Measurements from ENCODE around the gene YEATS2. TPM values are rescaled to one million over a fixed set of nuclear protein-coding genes. Genes with fewer than 3 reads are reported as not detected.
"Not testable (repeated sequence)": the region's sequence is repeated elsewhere in the genome, so short reads cannot be mapped to it uniquely, and the experiment has no call there.

The YEATS2 gene
- total RNA-seq, 4 donors from 2014 or later = 26.7 to 45.0 (median 27.8) TPM

DNA sequence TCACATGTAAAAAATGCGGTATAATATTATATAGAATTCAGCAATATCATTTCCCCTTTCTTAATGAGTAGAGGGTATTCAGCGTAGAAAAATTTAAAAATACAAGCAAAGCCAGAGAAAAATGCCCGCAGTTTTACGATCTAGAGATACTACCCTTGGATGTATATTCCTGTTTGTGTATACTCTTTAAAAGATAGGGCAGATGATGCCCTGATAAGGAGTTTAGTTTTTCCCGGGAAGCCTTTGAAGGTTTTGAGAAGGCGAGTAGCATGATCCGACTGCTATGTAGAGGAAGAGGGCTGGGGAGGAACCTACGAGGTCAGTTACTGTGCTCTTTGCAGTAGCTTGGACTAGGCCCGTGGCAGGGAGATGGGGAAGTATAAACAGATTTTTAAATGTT lies 1.2 kb downstream of the YEATS2 start:
- no peaks in the 10 kb centered on the region for H3K9me3 ChIP-seq
- DNase-seq (ENCODE audit: low spot score in 2 of 2) = peak in 1 of 2 donors; percentile 14
- peaks cover 0 to 4% (median 0%) of the 10 kb centered on the region in 3 donors for H3K36me3 ChIP-seq
- H3K4me3 ChIP-seq = peak overlapping the region; percentile 57 to 99 (median 94)
- peak overlapping the region; percentile 95 to 98 (median 95) for H3K27ac ChIP-seq
- TF ChIP-seq EP300 (IDR thresholded peaks at IDR 0.05) = no peak
- 2 to 3% methylated on average over 9 of the region's 9 CpGs for WGBS, 2 donors
- no peaks in the 10 kb centered on the region for H3K27me3 ChIP-seq
- H3K4me1 ChIP-seq = peaks cover 0 to 33% (median 9%) of the 10 kb centered on the region in 4 donors

DNA sequence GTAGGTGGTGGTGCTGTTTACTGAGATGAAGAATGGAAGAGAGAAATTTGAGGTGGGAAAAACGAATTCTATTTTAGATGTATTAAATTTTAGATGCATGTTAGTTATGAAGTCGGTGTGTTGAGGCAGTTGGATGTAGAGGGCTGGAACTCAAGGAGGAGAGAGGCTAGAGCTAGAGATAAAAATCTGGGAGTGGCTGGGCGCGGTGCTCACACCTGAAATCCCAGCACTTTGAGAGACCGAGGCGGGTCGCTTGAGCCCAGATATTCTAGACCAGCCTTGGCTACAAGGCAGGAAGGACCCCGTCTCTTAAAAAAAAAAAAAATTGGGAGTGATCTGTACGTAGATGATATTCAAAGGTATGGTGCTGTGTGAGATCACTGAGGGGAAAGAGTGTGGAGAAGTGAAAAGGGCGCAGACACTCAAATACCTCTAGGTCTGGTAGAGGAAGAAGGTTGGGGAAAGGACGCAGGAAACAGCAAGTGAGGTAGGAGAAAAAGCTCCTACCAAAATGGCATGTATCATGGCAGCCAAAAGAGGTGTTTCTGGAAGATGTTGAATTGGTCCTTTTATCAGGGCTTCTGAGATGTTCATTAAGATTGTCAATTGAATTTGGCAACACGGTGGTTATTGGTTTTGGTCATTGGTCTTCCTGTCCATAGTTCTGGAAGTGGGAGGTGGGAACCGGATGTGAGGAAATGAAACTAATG lies 1.8 kb downstream of the YEATS2 start:
- no peak for DNase-seq (ENCODE audit: low spot score in 2 of 2)
- TF ChIP-seq EP300 (IDR thresholded peaks at IDR 0.05) = no peak
- Histone ChIP-seq H3K4me1 (peaks cover 0 to 33% (median 9%) of the 10 kb centered on the region in 4 donors), H3K27me3 (no peaks in the 10 kb centered on the region), H3K36me3 (peaks cover 0 to 4% (median 0%) of the 10 kb centered on the region in 3 donors), H3K4me3 (peak overlapping the region in 3 of 4 donors; percentile 57 to 99 (median 96)), H3K27ac (peak overlapping the region; percentile 95 to 98 (median 95)), H3K9me3 (no peaks in the 10 kb centered on the region)
- 49 to 54% methylated on average over 13 of the region's 13 CpGs for WGBS, 2 donors

DNA sequence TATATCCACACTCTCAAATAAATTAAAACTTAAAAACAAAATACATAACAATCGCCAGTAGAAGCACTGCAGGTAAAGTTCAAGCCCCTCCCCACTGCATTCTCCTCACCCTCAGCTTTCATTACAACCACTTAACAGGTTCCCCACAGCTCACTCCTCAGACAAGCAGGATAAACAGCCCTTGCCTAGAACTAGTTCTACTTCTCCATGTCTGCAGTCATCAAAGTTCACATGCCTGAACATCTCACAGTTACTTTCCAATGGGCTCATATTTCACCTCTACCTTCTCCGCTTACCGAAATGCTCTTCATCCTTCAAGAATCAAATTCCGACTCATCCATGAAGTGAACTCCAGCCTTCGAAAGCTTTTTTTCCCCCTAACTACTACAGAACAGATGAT lies 4.1 kb downstream of the YEATS2 start:
- no peak for DNase-seq (ENCODE audit: low spot score in 2 of 2)
- 95% methylated on average over 5 of the region's 5 CpGs for WGBS, 2 donors
- Histone ChIP-seq H3K4me1 (peaks cover 0 to 33% (median 9%) of the 10 kb centered on the region in 4 donors), H3K27me3 (no peaks in the 10 kb centered on the region), H3K36me3 (peaks cover 0 to 4% (median 0%) of the 10 kb centered on the region in 3 donors), H3K27ac (no peak overlapping the region), H3K9me3 (no peaks in the 10 kb centered on the region), H3K4me3 (no peak overlapping the region)
- TF ChIP-seq EP300 (IDR thresholded peaks at IDR 0.05) = no peak
- no peak for TF ChIP-seq POLR2A (IDR thresholded peaks at IDR 0.05)
- TF ChIP-seq, protein P1, sequence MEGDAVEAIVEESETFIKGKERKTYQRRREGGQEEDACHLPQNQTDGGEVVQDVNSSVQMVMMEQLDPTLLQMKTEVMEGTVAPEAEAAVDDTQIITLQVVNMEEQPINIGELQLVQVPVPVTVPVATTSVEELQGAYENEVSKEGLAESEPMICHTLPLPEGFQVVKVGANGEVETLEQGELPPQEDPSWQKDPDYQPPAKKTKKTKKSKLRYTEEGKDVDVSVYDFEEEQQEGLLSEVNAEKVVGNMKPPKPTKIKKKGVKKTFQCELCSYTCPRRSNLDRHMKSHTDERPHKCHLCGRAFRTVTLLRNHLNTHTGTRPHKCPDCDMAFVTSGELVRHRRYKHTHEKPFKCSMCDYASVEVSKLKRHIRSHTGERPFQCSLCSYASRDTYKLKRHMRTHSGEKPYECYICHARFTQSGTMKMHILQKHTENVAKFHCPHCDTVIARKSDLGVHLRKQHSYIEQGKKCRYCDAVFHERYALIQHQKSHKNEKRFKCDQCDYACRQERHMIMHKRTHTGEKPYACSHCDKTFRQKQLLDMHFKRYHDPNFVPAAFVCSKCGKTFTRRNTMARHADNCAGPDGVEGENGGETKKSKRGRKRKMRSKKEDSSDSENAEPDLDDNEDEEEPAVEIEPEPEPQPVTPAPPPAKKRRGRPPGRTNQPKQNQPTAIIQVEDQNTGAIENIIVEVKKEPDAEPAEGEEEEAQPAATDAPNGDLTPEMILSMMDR (IDR thresholded peaks at IDR 0.05) = no peak

DNA sequence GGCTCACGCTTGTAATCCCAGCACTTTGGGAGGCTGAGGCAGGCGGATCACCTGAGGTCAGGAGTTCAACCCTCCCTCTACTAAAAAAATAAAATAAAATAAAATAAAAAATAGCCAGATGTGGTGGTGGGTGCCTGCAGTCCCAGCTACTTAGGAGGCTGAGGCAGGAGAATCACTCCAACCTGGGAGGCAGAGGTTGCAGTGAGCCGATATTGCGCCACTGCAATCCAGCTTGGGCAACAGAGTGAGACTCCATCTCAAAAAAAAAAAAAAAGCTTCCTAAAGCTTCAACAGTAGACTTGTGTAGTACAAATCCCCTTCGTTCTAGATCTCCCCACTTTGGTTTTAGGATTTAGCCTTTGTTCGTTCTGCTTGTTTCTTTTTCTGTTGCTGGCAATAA lies 6.3 kb downstream of the YEATS2 start:
- not testable (repeated sequence) for H3K36me3 ChIP-seq; DNase-seq (ENCODE audit: low spot score in 2 of 2); H3K27me3 ChIP-seq; H3K4me3 ChIP-seq; H3K27ac ChIP-seq; H3K9me3 ChIP-seq
- H3K4me1 ChIP-seq = peaks cover 0 to 25% (median 7%) of the 10 kb centered on the region in 4 donors
- WGBS, 2 donors = 86 to 89% methylated on average over 6 of the region's 6 CpGs

DNA sequence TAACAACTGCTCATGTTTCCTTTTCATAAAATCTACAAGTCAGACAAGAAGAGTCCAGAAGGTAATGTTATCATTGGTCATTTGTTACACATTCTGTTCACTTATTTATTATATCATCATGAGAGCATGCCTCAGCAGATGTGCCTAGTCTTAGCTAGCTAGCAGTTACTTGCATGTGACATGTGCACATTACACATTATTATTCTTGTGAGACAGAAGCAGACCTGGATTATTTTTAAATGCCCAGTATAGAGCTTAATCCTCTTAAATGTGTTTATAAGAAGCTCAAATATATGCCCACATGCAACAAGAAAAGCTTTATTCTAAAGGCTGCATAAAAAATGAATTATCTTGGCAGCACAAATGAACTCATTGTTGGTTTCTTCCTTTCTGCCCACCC lies 12.6 kb downstream of the YEATS2 start:
- Histone ChIP-seq H3K4me3 (no peak overlapping the region), H3K4me1 (peaks cover 0 to 42% (median 8%) of the 10 kb centered on the region in 4 donors), H3K9me3 (no peaks in the 10 kb centered on the region), H3K36me3 (peaks cover 0 to 4% (median 0%) of the 10 kb centered on the region in 3 donors), H3K27ac (peak overlapping the region in 2 of 4 donors; percentile 11 to 17), H3K27me3 (no peaks in the 10 kb centered on the region)
- DNase-seq (ENCODE audit: low spot score in 2 of 2) = no peak
- no peak for TF ChIP-seq POLR2A (IDR thresholded peaks at IDR 0.05)
- no peak for TF ChIP-seq EP300 (IDR thresholded peaks at IDR 0.05)
- TF ChIP-seq, protein P1 (IDR thresholded peaks at IDR 0.05) = no peak

DNA sequence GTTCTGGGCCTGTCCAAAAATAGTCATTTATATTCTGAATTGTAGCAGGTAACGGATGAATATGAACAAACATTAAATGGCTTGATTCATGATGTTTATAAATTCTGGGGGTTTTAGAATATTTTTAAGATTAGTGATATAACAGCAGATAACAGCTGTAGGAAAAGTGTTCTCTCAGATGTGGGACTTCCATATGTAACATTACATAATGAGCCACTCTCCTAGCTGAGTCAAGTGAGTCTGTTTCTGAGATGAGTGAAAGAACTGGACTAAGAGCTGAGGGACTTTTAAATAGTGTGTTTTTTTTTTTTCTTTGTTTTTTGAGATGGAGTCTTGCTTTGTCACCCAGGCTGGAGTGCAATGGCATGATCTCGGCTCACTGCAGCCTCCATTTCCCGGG lies 13.9 kb downstream of the YEATS2 start:
- TF ChIP-seq, protein P1 (IDR thresholded peaks at IDR 0.05) = no peak
- TF ChIP-seq POLR2A (IDR thresholded peaks at IDR 0.05) (no peak), EP300 (IDR thresholded peaks at IDR 0.05) (no peak)
- no peaks in the 10 kb centered on the region for H3K9me3 ChIP-seq
- WGBS, 2 donors = 92% methylated on average over 3 of the region's 3 CpGs
- no peak for DNase-seq (ENCODE audit: low spot score in 2 of 2)
- H3K4me3 ChIP-seq = no peak overlapping the region
- no peaks in the 10 kb centered on the region for H3K27me3 ChIP-seq
- no peak overlapping the region for H3K27ac ChIP-seq
- H3K36me3 ChIP-seq = peaks cover 0 to 12% (median 0%) of the 10 kb centered on the region in 3 donors
- H3K4me1 ChIP-seq = peaks cover 0 to 43% (median 8%) of the 10 kb centered on the region in 4 donors
